ENCODE results near the gene MTPN. TPM values are rescaled to one million over a fixed set of nuclear protein-coding genes. Genes with fewer than 3 reads are reported as not detected.

The MTPN gene
- total RNA-seq, 4 donors from 2014 or later = 48.5 to 94.2 (median 58.7) TPM

- H3K4me1 ChIP-seq = peaks cover 40 to 54% of the 10 kb centered on the region in 2 donors
- H3K36me3 ChIP-seq = peaks cover 0 to 3% of the 10 kb centered on the region in 2 donors
- H3K4me3 ChIP-seq = no peak overlapping the region
- peak; percentile 37 to 68 for ATAC-seq
- TF ChIP-seq CTCF (IDR thresholded peaks at IDR 0.05 in 4 of 5, conservative IDR thresholded peaks at IDR 0.05 in 1 of 5) (no peak), POLR2A (IDR thresholded peaks at IDR 0.05) (no peak)
- H3K9me3 ChIP-seq = no peaks in the 10 kb centered on the region
- intact Hi-C loops (cut with DNase I; ENCODE audit: low total_unique reads) = no loop called here
- in situ Hi-C loops (cut with MboI; ENCODE audit: low sequenced_read_pairs in 4 of 4) = no loop called here
- DNase-seq = peak in 1 of 2 donors; percentile 23
- peak overlapping the region in 2 of 4 donors; percentile 7 to 9 for H3K27ac ChIP-seq
- no peaks in the 10 kb centered on the region for H3K27me3 ChIP-seq
Measured at GRCh38 chr7:135933509-135934188, 43.5 kb downstream of the MTPN start.

- in situ Hi-C loops (cut with MboI; ENCODE audit: low sequenced_read_pairs in 4 of 4) = no loop called here
- Histone ChIP-seq H3K4me3 (no peak overlapping the region), H3K36me3 (peaks cover 0 to 5% of the 10 kb centered on the region in 2 donors), H3K4me1 (peaks cover 41 to 47% of the 10 kb centered on the region in 2 donors), H3K27me3 (no peaks in the 10 kb centered on the region), H3K9me3 (no peaks in the 10 kb centered on the region), H3K27ac (no peak overlapping the region)
- ATAC-seq = no peak
- no peak for DNase-seq
- intact Hi-C loops (cut with DNase I; ENCODE audit: low total_unique reads) = no loop called here
- TF ChIP-seq CTCF (IDR thresholded peaks at IDR 0.05 in 4 of 5, conservative IDR thresholded peaks at IDR 0.05 in 1 of 5) (no peak), POLR2A (IDR thresholded peaks at IDR 0.05) (no peak)
Measured at GRCh38 chr7:135932131-135932530, 45.0 kb downstream of the MTPN start.

- peaks cover 0 to 5% of the 10 kb centered on the region in 2 donors for H3K36me3 ChIP-seq
- DNase-seq = no peak
- H3K4me1 ChIP-seq = peaks cover 36 to 44% of the 10 kb centered on the region in 2 donors
- H3K27me3 ChIP-seq = no peaks in the 10 kb centered on the region
- H3K9me3 ChIP-seq = no peaks in the 10 kb centered on the region
- no peak overlapping the region for H3K4me3 ChIP-seq
- intact Hi-C loops (cut with DNase I; ENCODE audit: low total_unique reads) (no loop called here), in situ Hi-C loops (cut with MboI; ENCODE audit: low sequenced_read_pairs in 4 of 4) (no loop called here)
- TF ChIP-seq CTCF (IDR thresholded peaks at IDR 0.05 in 4 of 5, conservative IDR thresholded peaks at IDR 0.05 in 1 of 5) = no peak
- no peak for TF ChIP-seq POLR2A (IDR thresholded peaks at IDR 0.05)
- no peak for ATAC-seq
- H3K27ac ChIP-seq = no peak overlapping the region
Measured at GRCh38 chr7:135930565-135931461, 46.3 kb downstream of the MTPN start.

GRCh38 chr7:135929722-135930141 is 47.4 kb downstream of the MTPN start:
- Histone ChIP-seq H3K9me3 (no peaks in the 10 kb centered on the region), H3K27me3 (no peaks in the 10 kb centered on the region), H3K27ac (no peak overlapping the region), H3K4me1 (peaks cover 35 to 36% of the 10 kb centered on the region in 2 donors), H3K4me3 (no peak overlapping the region), H3K36me3 (peaks cover 0 to 5% of the 10 kb centered on the region in 2 donors)
- DNase-seq (no peak), ATAC-seq (no peak)
- TF ChIP-seq POLR2A (IDR thresholded peaks at IDR 0.05) (no peak), CTCF (IDR thresholded peaks at IDR 0.05 in 4 of 5, conservative IDR thresholded peaks at IDR 0.05 in 1 of 5) (no peak)
- intact Hi-C loops (cut with DNase I; ENCODE audit: low total_unique reads) = no loop called here
- in situ Hi-C loops (cut with MboI; ENCODE audit: low sequenced_read_pairs in 4 of 4) = no loop called here

Data from gastrocnemius medialis (tissue), 4 donors.